HepG2 (cell line): ENCODE results near the gene RAP1GAP2. TPM values are rescaled to one million over a fixed set of nuclear protein-coding genes. Genes with fewer than 3 reads are reported as not detected.

ENCODE experiments used
- BORCS8-MEF2B ChIP-seq: sonication (generic); formaldehyde crosslinking; IDR thresholded peaks from 2 replicates; pipeline ENCODE4 v1.8.0; 2022; ENCODE audit warnings: mild to moderate bottlenecking, missing genetic modification reagents
- GLI4 ChIP-seq: sonication (generic); formaldehyde crosslinking; IDR thresholded peaks from 2 replicates; pipeline ENCODE4 v1.5.1; 2020; ENCODE audit warnings: missing genetic modification reagents, mild to moderate bottlenecking, moderate library complexity, borderline replicate concordance
- HDAC1 ChIP-seq: sonication (generic); formaldehyde crosslinking; IDR thresholded peaks from 2 replicates; pipeline ENCODE4 v1.5.1; 2020; ENCODE audit warnings: mild to moderate bottlenecking, missing genetic modification reagents
- HIC2 ChIP-seq: sonication (generic); formaldehyde crosslinking; IDR thresholded peaks from 2 replicates; pipeline ENCODE4 v1.9.0; 2022; ENCODE audit warnings: low read depth, missing genetic modification reagents
- HNRNPK ChIP-seq: fragments of 200-400 bp; formaldehyde crosslinking; IDR thresholded peaks from 2 replicates; pipeline ENCODE4 v1.6.1; 2018; ENCODE audit warnings: low read length, low read depth, moderate library complexity, mild to moderate bottlenecking; ENCODE audit not compliant: poor library complexity, severe bottlenecking
- MED8 ChIP-seq: sonication (generic); formaldehyde crosslinking; IDR thresholded peaks from 2 replicates; pipeline ENCODE4 v1.8.1; 2023; ENCODE audit warnings: mild to moderate bottlenecking, missing genetic modification reagents; ENCODE audit not compliant: insufficient replicate concordance
- PHF21A ChIP-seq: sonication (generic); formaldehyde crosslinking; IDR thresholded peaks from 2 replicates; pipeline ENCODE4 v1.5.0; 2020; ENCODE audit warnings: mild to moderate bottlenecking, missing genetic modification reagents
- PHF8 ChIP-seq: sonication (generic); formaldehyde crosslinking; IDR thresholded peaks from 2 replicates; pipeline ENCODE4 v1.5.0; 2020; ENCODE audit warnings: missing genetic modification reagents
- RCOR2 ChIP-seq: IDR thresholded peaks from 2 replicates; pipeline ENCODE4 v1.6.1; 2016; ENCODE audit warnings: missing biosample characterization, missing genetic modification reagents
- TCF7 ChIP-seq: sonication (generic); IDR thresholded peaks from 2 replicates; pipeline ENCODE4 v1.6.1; 2016; ENCODE audit warnings: antibody characterized with exemption, low read depth
- TFDP1 ChIP-seq: IDR thresholded peaks from 2 replicates; pipeline ENCODE4 v1.6.1; 2016; ENCODE audit warnings: missing compliant biosample characterization, missing genetic modification reagents, borderline replicate concordance
- TRIM24 ChIP-seq: sonication (generic); formaldehyde crosslinking; IDR thresholded peaks from 2 replicates; pipeline ENCODE4 v1.8.0; 2022; ENCODE audit warnings: mild to moderate bottlenecking, missing genetic modification reagents
- ZBTB7B ChIP-seq: sonication (generic); formaldehyde crosslinking; IDR thresholded peaks from 2 replicates; pipeline ENCODE4 v1.4.0; 2020; ENCODE audit warnings: missing genetic modification reagents
- ZNF281 ChIP-seq: sonication (generic); formaldehyde crosslinking; IDR thresholded peaks from 2 replicates; pipeline ENCODE4 v1.4.0; 2020; ENCODE audit warnings: missing genetic modification reagents, borderline replicate concordance
- ZNF83 ChIP-seq: sonication (generic); formaldehyde crosslinking; IDR thresholded peaks from 2 replicates; pipeline ENCODE4 v1.4.0; 2020; ENCODE audit warnings: missing genetic modification reagents, mild to moderate bottlenecking, borderline replicate concordance
- polyA plus RNA-seq, 8 experiments: library from polyadenylated mRNA; depleted of rRNA in 3 of 8; stranded (reverse) in 7 of 8; unstranded in 1 of 8; fragments of >200 nt; fragmentation: Illumina TruSeq in 4 of 8; extraction: Trizol in 4 of 8; gene quantifications; 2 replicates each; pipeline versions ENCODE4 v1.2.1 to v1.2.3, GENCODE V29; 2011 to 2016; ENCODE audit warnings: low read depth in 4 of 8, missing spikeins in 1 of 8, mixed read lengths in 1 of 8; ENCODE audit not compliant: insufficient read depth in 1 of 8
- total RNA-seq, 5 experiments: library from RNA; depleted of rRNA; stranded (reverse); fragments of >200 nt; fragmentation: Illumina TruSeq; extraction: Trizol; gene quantifications; 2 replicates each; pipeline ENCODE4 v1.2.3, GENCODE V29; 2016; ENCODE audit warnings: low read depth in 1 of 5
- TF ChIP-seq, protein P1 (sequence below): sonication (generic); formaldehyde crosslinking; IDR thresholded peaks from 2 replicates; pipeline ENCODE4 v1.5.0; 2020; ENCODE audit warnings: mild to moderate bottlenecking, missing genetic modification reagents, moderate library complexity
- TF ChIP-seq, protein P2 (sequence below): sonication (generic); formaldehyde crosslinking; conservative IDR thresholded peaks from 2 replicates; pipeline ENCODE4 v1.4.0; 2020; ENCODE audit warnings: mild to moderate bottlenecking, missing genetic modification reagents, moderate library complexity

The RAP1GAP2 gene
- total and polyA plus RNA-seq, 2 of the 13 experiments (the other 11 are each of a cell fraction or from before 2014, with no cell fraction given): 10.9 to 12.0 TPM

DNA sequence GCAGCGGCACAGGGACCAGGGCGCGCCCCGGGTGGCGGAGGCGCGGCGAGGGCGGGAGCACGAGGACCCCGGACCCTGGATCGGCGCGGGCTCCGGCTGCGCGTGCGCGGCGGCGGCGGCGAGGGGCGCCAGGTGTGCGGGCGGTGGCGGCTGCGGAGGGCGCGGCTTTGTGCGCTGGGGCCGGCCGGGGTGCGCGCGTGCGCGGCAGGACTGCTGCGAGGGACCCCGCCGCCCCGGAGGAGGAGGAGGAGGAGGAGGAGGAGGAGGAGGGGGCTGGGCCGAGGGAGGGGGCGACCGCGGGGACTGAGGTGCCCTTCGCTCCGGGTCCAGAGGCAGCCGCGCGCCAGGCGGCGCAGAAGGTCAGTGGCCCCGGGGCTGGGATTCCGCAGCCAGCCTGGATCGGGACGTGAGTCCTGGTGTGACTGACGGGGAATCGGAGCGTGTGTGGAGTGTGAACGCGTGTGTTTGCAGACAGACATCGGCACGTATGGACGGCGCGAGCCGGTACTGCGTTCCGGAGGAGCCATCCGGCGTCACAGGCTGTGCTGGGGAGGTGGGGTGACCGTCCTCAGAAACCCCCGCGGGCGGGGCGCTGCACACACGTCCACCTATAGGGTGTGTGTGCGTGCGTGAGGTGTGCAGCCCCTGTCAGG lies 19.5 kb upstream of the RAP1GAP2 start (continued):
- TF ChIP-seq ZNF281 (CRISPR knock-in tag): peak; percentile 11; the same call in 1 of the 2 replicates
- TF ChIP-seq ZNF83 (CRISPR knock-in tag): no peak
- TF ChIP-seq, protein P1, sequence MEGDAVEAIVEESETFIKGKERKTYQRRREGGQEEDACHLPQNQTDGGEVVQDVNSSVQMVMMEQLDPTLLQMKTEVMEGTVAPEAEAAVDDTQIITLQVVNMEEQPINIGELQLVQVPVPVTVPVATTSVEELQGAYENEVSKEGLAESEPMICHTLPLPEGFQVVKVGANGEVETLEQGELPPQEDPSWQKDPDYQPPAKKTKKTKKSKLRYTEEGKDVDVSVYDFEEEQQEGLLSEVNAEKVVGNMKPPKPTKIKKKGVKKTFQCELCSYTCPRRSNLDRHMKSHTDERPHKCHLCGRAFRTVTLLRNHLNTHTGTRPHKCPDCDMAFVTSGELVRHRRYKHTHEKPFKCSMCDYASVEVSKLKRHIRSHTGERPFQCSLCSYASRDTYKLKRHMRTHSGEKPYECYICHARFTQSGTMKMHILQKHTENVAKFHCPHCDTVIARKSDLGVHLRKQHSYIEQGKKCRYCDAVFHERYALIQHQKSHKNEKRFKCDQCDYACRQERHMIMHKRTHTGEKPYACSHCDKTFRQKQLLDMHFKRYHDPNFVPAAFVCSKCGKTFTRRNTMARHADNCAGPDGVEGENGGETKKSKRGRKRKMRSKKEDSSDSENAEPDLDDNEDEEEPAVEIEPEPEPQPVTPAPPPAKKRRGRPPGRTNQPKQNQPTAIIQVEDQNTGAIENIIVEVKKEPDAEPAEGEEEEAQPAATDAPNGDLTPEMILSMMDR (CRISPR knock-in tag): peak; percentile 37
- no peak for TF ChIP-seq TCF7
- TF ChIP-seq HNRNPK: peak; percentile 73
- TF ChIP-seq ZBTB7B (CRISPR knock-in tag): 0 out of 2 replicates have a peak, but pooled peaks have one; percentile 36
- TF ChIP-seq HIC2 (CRISPR knock-in tag): 0 out of 2 replicates have a peak, but pooled peaks have one; percentile 32
- TF ChIP-seq, protein P2, sequence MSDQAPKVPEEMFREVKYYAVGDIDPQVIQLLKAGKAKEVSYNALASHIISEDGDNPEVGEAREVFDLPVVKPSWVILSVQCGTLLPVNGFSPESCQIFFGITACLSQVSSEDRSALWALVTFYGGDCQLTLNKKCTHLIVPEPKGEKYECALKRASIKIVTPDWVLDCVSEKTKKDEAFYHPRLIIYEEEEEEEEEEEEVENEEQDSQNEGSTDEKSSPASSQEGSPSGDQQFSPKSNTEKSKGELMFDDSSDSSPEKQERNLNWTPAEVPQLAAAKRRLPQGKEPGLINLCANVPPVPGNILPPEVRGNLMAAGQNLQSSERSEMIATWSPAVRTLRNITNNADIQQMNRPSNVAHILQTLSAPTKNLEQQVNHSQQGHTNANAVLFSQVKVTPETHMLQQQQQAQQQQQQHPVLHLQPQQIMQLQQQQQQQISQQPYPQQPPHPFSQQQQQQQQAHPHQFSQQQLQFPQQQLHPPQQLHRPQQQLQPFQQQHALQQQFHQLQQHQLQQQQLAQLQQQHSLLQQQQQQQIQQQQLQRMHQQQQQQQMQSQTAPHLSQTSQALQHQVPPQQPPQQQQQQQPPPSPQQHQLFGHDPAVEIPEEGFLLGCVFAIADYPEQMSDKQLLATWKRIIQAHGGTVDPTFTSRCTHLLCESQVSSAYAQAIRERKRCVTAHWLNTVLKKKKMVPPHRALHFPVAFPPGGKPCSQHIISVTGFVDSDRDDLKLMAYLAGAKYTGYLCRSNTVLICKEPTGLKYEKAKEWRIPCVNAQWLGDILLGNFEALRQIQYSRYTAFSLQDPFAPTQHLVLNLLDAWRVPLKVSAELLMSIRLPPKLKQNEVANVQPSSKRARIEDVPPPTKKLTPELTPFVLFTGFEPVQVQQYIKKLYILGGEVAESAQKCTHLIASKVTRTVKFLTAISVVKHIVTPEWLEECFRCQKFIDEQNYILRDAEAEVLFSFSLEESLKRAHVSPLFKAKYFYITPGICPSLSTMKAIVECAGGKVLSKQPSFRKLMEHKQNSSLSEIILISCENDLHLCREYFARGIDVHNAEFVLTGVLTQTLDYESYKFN (CRISPR knock-in tag): peak; percentile 61; the same call in 1 of the 2 replicates
- peak; percentile 22; the same call in 1 of the 2 replicates for TF ChIP-seq HDAC1 (CRISPR knock-in tag)
- TF ChIP-seq PHF8 (CRISPR knock-in tag): peak; percentile 35; the same call in 1 of the 2 replicates
- 0 out of 2 replicates have a peak, but pooled peaks have one; percentile 46 for TF ChIP-seq BORCS8-MEF2B (CRISPR knock-in tag)
- TF ChIP-seq RCOR2: no peak
- TF ChIP-seq GLI4: no peak
- TF ChIP-seq MED8: no peak
- TF ChIP-seq TRIM24 (CRISPR knock-in tag): no peak
- peak; percentile 32; the same call in 1 of the 2 replicates for TF ChIP-seq TFDP1 (CRISPR knock-in tag)
- TF ChIP-seq PHF21A (CRISPR knock-in tag): 0 out of 2 replicates have a peak, but pooled peaks have one; percentile 47
